Upper lobe of right lung (tissue), 1 donor: ENCODE data around the gene CDH4. TPM values are rescaled to one million over a fixed set of nuclear protein-coding genes. Genes with fewer than 3 reads are reported as not detected.

Source experiments
- ATAC-seq: fragments of 200-7000 bp; cut with Tn5 transposase; one replicate; pipeline ENCODE4 v1.9.1; 2020; ENCODE audit warnings: mild to moderate bottlenecking, moderate library complexity
- DNase-seq: peaks from one replicate; pipeline ENCODE4 v3.0.0-alpha.2; 2020
- H3K27ac ChIP-seq: fragments of 200-600 bp; one replicate; pipeline ENCODE4 v1.8.0; 2022
- H3K27me3 ChIP-seq: fragments of 200-600 bp; one replicate; pipeline ENCODE4 v1.8.0; 2022; ENCODE audit warnings: mild to moderate bottlenecking
- H3K36me3 ChIP-seq: fragments of 200-600 bp; one replicate; pipeline ENCODE4 v1.8.0; 2022
- H3K4me1 ChIP-seq: fragments of 200-600 bp; one replicate; pipeline ENCODE4 v1.8.0; 2022
- H3K4me3 ChIP-seq: fragments of 200-600 bp; one replicate; pipeline ENCODE4 v1.8.0; 2022; ENCODE audit warnings: mild to moderate bottlenecking
- H3K9me3 ChIP-seq: fragments of 200-600 bp; one replicate; pipeline ENCODE4 v1.8.0; 2022
- CTCF ChIP-seq: fragments of 200-600 bp; IDR thresholded peaks from one replicate; pipeline ENCODE4 v1.8.0; 2022; ENCODE audit warnings: antibody characterized with exemption
- intact Hi-C: fragments of 100-400 bp; cut with DNase I; formaldehyde crosslinking; loops from one replicate; pipeline ENCODE4 v1.11.0; 2022
- total RNA-seq: library from RNA; stranded (reverse); fragmentation: NEBNext Ultra II Directional; extraction: Animal tissue kit (Norgen Biotek cat#: 25700); gene quantifications from one replicate; pipeline ENCODE4 v1.2.1, GENCODE V29; 2021
- donor health status: DM: no; HTN: yes; CAD: no; lungs with severe emphysema.

The CDH4 gene
- total RNA-seq, 1 donor from 2014 or later: 0.23 TPM

- Histone ChIP-seq H3K4me1 (no peaks in the 10 kb centered on the region), H3K27ac (no peak overlapping the region), H3K36me3 (no peaks in the 10 kb centered on the region), H3K4me3 (no peak overlapping the region), H3K9me3 (no peaks in the 10 kb centered on the region), H3K27me3 (peaks cover 10% of the 10 kb centered on the region)
- no peak for ATAC-seq
- no peak for DNase-seq
- TF ChIP-seq CTCF: no peak
- intact Hi-C loops: no loop called here
Observed at GRCh38 chr20:61278296-61278695, 26.2 kb downstream of the CDH4 start.

- no peaks in the 10 kb centered on the region for H3K4me1 ChIP-seq
- no peak for DNase-seq
- intact Hi-C loops: no loop called here
- no peak overlapping the region for H3K27ac ChIP-seq
- no peak for TF ChIP-seq CTCF
- H3K27me3 ChIP-seq: peaks cover 10% of the 10 kb centered on the region
- ATAC-seq: no peak
- no peak overlapping the region for H3K4me3 ChIP-seq
- H3K36me3 ChIP-seq: no peaks in the 10 kb centered on the region
- H3K9me3 ChIP-seq: no peaks in the 10 kb centered on the region
Observed at GRCh38 chr20:61279621-61280150, 27.6 kb downstream of the CDH4 start.

GRCh38 chr20:61280217-61280980, 28.3 kb downstream of the CDH4 start:
- no peak for DNase-seq
- peaks cover 10% of the 10 kb centered on the region for H3K27me3 ChIP-seq
- intact Hi-C loops: no loop called here
- ATAC-seq: no peak
- TF ChIP-seq CTCF: no peak
- H3K27ac ChIP-seq: no peak overlapping the region
- no peaks in the 10 kb centered on the region for H3K36me3 ChIP-seq
- no peaks in the 10 kb centered on the region for H3K9me3 ChIP-seq
- no peak overlapping the region for H3K4me3 ChIP-seq
- no peaks in the 10 kb centered on the region for H3K4me1 ChIP-seq

- Histone ChIP-seq H3K9me3 (no peaks in the 10 kb centered on the region), H3K36me3 (no peaks in the 10 kb centered on the region), H3K27ac (no peak overlapping the region), H3K4me1 (no peaks in the 10 kb centered on the region), H3K27me3 (peaks cover 10% of the 10 kb centered on the region), H3K4me3 (no peak overlapping the region)
- ATAC-seq (no peak), DNase-seq (no peak)
- no peak for TF ChIP-seq CTCF
- intact Hi-C loops: no loop called here
Observed at GRCh38 chr20:61281286-61281795, 29.3 kb downstream of the CDH4 start.

GRCh38 chr20:61284752-61285151, 32.7 kb downstream of the CDH4 start:
- H3K9me3 ChIP-seq: no peaks in the 10 kb centered on the region
- DNase-seq (no peak), ATAC-seq (no peak)
- no peak overlapping the region for H3K4me3 ChIP-seq
- intact Hi-C loops: no loop called here
- no peak overlapping the region for H3K27ac ChIP-seq
- H3K36me3 ChIP-seq: no peaks in the 10 kb centered on the region
- TF ChIP-seq CTCF: no peak
- peaks cover 8% of the 10 kb centered on the region for H3K27me3 ChIP-seq
- H3K4me1 ChIP-seq: no peaks in the 10 kb centered on the region
